ENCODE measurements around the gene MICA.
"Not testable (repeated sequence)": the region's sequence is repeated elsewhere in the genome, so short reads cannot be mapped to it uniquely, and the experiment has no call there.

Gene MICA

GRCh38 chr6:31402324-31403282 lies 792 bp upstream of the MICA start:
- peak overlapping the region; percentile 51 to 77 (median 57) for H3K4me3 ChIP-seq

GRCh38 chr6:31404061-31404364 lies 618 bp downstream of the MICA start:
- H3K4me3 ChIP-seq, result peak overlapping the region; percentile 51 to 77 (median 57)
- peak overlapping the region in 18 of 21 experiments; percentile 28 to 99 (median 74) for H3K27ac ChIP-seq

More at GRCh38 chr6:31402324-31403282, 792 bp upstream of the MICA start:
- peak overlapping the region in 19 of 21 experiments; percentile 28 to 99 (median 77) for H3K27ac ChIP-seq

- no peak overlapping the region for H3K4me3 ChIP-seq
- no peak overlapping the region for H3K27ac ChIP-seq
Measured at GRCh38 chr6:31405996-31406395, 2.6 kb downstream of the MICA start.

GRCh38 chr6:31407699-31408098 lies 4.3 kb downstream of the MICA start:
- Histone ChIP-seq H3K4me3 (no peak overlapping the region), H3K27ac (peak overlapping the region in 2 of 21 experiments; percentile 2 to 33)

- Histone ChIP-seq H3K4me3 (no peak overlapping the region), H3K27ac (no peak overlapping the region)
Measured at GRCh38 chr6:31412506-31412905, 9.1 kb downstream of the MICA start.

GRCh38 chr6:31414148-31414770 lies 10.9 kb downstream of the MICA start:
- not testable (repeated sequence) for H3K27ac ChIP-seq, H3K4me3 ChIP-seq

- Histone ChIP-seq H3K27ac (no peak overlapping the region), H3K4me3 (no peak overlapping the region)
Measured at GRCh38 chr6:31414771-31415265, 11.4 kb downstream of the MICA start.

- H3K27ac ChIP-seq, result no peak overlapping the region
- no peak overlapping the region for H3K4me3 ChIP-seq
Measured at GRCh38 chr6:31416394-31417014, 13.1 kb downstream of the MICA start.

GRCh38 chr6:31418251-31418650 lies 14.9 kb downstream of the MICA start:
- Histone ChIP-seq H3K4me3 (no peak overlapping the region), H3K27ac (no peak overlapping the region)

- Histone ChIP-seq H3K27ac (no peak overlapping the region), H3K4me3 (no peak overlapping the region)
Measured at GRCh38 chr6:31419842-31420241, 16.4 kb downstream of the MICA start.

GRCh38 chr6:31420546-31420945 lies 17.2 kb downstream of the MICA start:
- Histone ChIP-seq H3K4me3 (no peak overlapping the region), H3K27ac (no peak overlapping the region)

GRCh38 chr6:31422587-31422986 lies 19.2 kb downstream of the MICA start:
- H3K27ac ChIP-seq, result no peak overlapping the region
- no peak overlapping the region for H3K4me3 ChIP-seq

- no peak overlapping the region for H3K4me3 ChIP-seq
- H3K27ac ChIP-seq, result no peak overlapping the region
Measured at GRCh38 chr6:31423550-31423949, 20.2 kb downstream of the MICA start.

GRCh38 chr6:31426395-31427354 lies 23.3 kb downstream of the MICA start:
- Histone ChIP-seq H3K27ac (no peak overlapping the region), H3K4me3 (no peak overlapping the region)

GRCh38 chr6:31430449-31430848 lies 27.1 kb downstream of the MICA start:
- H3K4me3 ChIP-seq, result no peak overlapping the region
- no peak overlapping the region for H3K27ac ChIP-seq

GRCh38 chr6:31435051-31435450 lies 31.7 kb downstream of the MICA start:
- not testable (repeated sequence) for H3K4me3 ChIP-seq, H3K27ac ChIP-seq

- Histone ChIP-seq H3K4me3 (no peak overlapping the region), H3K27ac (no peak overlapping the region)
Measured at GRCh38 chr6:31438222-31438621, 34.8 kb downstream of the MICA start.

- no peak overlapping the region for H3K27ac ChIP-seq
- no peak overlapping the region for H3K4me3 ChIP-seq
Measured at GRCh38 chr6:31438677-31439076, 35.3 kb downstream of the MICA start.
